NCI-H524 treated with DMSO at 0.1 percent for 48 hours (cell line): Measurements from ENCODE around the gene MAP3K10.
"Not testable (repeated sequence)": the region's sequence is repeated elsewhere in the genome, so short reads cannot be mapped to it uniquely, and the experiment has no call there.

ENCODE experiments used
- DNase-seq: peaks from one replicate; lab custom pipeline; 2025; lab: John Stamatoyannopoulos, UW

MAP3K10 gene

GRCh38 chr19:40190891-40191835, at the start of gene MAP3K10:
TSS of gene MAP3K10 (plus strand) at chr19:40191426. CDS start at chr19:40192032, 606 bp downstream.
- DNase-seq, result peak; percentile 3

- DNase-seq, result no peak
These were observed 49.7 kb upstream of the MAP3K10 start for GRCh38 chr19:40141551-40141950.

DNA sequence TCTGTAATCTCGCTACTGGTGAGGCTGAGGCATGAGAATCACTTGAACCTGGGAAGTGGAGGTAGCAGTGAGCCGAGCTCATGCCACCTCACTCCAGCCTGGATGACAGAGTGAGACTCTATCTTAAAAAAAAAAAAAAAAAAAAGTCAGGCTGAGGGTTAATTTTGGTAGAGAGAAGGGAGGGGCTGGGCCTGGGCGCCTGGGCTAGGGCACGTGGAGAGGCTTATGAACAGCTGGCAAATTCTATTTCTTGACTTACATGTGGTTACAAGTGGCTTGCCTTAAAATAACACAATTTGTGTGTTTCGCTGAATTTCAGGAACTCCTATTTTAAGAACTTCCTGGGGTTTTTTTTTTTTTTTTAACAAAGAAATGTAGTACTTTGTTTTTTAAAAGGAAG, 47.6 kb upstream of the MAP3K10 start:
- peak; percentile 27 for DNase-seq

DNA sequence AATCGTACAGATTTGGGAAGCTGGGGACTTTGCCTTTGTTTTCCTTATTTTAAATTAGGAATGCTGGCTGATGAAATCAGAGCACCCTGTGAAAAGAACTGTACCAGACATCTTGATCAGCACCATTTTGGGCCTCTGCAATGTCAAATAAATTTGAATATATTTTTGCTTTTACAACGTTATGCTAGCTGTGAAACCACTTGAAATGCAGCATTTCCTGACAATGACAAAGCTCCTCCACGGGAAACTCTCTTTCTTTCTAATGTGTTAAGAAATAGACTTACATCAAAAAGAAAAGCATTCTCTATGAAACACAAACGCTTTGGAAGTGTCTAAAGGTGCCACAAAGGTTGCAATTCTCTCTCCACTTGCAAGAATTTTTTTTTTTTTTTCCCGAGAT, 47.1 kb upstream of the MAP3K10 start:
- no peak for DNase-seq

DNA sequence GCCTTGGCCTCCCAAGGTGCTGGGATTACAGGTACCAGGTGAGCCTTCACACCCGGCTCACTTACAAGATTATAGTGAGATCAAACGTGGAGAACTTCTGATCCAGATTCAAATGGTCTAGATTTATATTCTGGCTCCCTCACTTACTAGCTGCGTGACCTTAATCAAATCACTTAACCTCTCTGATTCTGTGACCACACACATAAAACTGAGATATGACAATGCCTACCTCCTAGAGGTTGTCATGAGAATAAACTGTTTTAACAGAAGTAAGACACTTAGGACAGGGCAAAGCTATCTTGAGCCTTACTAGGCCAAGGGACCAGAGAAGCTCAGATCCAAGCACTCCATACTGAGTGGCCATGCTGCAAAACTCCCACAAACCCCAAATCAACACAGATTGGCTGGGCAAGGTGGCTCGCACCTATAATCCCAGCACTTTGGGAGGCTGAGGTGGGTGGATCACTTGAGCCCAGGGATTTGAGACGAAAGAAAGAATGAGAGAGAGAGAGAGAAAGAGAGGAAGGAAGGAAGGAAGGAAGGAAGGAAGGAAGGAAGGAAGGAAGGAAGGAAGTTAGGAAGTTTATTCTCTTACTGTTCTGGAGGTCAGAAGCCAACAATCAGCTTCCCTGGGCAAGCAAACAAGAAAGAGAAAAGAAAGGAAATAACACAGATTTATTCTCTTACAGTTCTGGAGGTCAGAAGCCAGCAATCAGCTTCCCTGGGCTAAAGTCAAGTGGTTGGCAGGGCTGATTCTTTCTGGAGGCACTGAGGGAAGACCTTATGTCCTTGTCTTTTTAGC, 46.1 kb upstream of the MAP3K10 start:
- no peak for DNase-seq

DNA sequence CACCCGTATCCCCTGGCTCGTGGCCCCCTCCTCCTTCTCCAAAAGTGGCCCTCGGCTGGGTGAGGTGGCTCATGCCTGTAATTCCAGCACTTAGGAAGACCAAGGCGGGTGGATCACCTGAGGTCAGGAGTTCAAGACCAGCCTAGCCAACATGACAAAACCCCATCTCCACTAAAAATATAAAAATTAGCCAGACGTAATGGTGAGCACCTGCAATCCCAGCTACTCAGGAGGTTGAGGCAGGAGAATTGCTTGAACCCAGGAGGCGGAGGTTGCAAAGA, 45.5 kb upstream of the MAP3K10 start:
- DNase-seq, result not testable (repeated sequence)

GRCh38 chr19:40147338-40147692, 43.9 kb upstream of the MAP3K10 start:
- DNase-seq, result no peak

DNA sequence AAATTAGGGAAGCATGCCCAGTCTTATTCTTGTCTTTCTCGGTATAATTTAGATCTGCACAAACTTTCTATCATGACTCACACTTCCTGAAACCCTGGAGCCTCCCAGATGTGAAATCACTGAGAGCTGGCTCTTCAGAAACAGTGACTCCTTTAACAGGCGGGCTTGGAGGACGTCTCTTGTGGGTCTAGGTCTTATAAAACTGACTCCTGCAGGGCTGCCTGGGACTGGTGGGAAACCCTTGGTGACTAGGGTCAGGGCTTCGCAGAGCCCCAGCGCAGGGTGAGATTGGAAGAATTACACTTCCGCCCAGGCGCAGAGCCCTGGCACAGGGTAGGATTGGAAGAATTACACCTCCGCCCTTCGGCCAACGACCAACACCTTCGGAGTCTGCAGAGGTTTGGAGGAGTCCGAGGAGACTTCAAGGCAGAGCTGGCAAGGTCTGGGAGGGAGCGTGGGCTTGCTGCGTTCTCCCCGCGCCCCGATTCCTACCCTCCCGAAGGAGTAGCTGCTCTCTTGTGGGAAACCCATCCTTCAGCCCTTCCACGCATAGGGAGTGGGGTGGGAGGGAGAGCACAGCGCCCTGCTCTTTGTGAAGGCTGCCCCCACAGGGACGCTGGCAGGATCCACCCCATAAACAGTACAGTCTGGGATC, 43.4 kb upstream of the MAP3K10 start:
- no peak for DNase-seq

DNA sequence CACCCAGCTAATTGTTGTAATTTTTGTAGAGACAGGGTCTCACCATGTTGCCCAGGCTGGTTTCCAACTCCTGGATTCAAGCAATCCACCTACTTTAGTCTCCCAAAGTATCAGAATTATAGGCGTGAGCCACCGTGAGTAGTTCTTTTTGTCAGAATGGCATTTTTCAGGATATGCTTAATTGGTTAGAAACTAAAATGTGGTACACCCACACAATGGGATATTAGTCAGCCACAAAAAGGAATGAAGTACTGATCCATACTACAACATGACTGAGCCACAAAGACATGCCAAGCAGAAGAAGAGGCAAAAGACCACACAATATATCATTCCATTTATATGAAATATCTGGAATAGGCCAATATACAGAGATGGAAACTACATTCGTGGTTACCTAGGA, 41.7 kb upstream of the MAP3K10 start:
- no peak for DNase-seq

- no peak for DNase-seq
These were observed 41.1 kb upstream of the MAP3K10 start for GRCh38 chr19:40150170-40150569.

GRCh38 chr19:40154121-40154680, 37.0 kb upstream of the MAP3K10 start:
- DNase-seq, result no peak

DNA sequence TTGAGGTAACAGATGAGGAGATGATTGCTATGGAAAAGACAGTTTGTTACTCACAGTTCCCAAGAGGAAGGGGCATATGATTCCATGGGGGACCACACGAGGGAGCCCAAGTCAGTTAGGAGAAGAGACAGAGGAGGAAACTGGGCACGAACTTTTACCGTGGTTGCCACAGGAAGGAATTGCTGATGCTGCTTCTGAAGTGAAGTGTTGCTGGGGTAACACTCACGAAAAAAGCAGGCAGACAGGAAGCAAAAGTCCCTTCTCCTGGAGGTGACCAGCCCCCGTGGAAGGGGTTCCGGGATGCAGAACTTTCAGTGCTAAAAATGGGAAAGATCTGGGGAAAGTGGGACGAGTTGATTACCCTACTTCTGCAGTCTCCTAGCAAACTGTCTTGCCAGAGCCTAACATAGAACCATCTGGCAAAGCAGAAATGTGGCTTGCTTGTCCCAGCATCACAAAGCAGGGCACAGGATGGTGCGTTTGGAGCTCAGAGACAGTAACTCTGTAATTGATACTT, 35.4 kb upstream of the MAP3K10 start:
- no peak for DNase-seq

DNA sequence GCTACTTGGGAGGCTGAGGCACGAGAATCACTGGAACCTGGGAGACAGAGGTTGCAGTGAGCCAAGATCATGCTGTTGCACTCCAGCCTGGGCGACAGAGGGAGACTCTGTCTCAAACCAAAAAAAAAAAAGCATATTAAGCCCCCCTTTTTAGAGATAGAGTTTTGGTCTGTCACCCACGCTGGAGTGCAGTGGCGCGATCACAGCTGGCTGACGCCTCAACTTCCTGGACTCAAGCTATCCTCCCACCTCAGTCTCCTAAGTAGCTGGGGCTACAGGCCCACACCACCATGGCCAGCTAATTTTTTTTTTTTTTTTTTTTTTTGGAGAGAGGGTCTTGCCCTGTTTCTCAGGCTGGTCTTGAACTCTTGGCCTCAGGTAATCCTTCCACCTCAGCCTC, 34.2 kb upstream of the MAP3K10 start:
- no peak for DNase-seq

DNA sequence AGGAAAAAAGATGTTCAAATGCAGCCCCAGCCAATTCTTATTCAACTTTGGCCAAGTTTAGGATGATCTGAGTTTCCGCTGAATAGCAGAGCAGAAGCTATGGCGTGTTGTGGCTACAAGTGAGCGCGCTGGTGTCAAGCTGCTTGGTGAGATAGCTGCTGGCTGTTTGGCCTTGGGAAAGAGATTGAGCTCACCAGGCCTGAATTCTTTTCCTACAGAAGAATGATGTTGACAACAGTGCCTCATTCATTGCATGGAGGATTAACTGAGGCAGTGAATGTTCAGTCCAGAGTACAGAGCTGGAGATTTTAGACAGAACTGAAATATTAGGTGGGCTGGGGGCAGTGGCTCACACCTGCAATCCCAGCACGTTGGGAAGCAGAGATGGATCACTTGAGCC, 31.5 kb upstream of the MAP3K10 start:
- DNase-seq, result no peak

DNA sequence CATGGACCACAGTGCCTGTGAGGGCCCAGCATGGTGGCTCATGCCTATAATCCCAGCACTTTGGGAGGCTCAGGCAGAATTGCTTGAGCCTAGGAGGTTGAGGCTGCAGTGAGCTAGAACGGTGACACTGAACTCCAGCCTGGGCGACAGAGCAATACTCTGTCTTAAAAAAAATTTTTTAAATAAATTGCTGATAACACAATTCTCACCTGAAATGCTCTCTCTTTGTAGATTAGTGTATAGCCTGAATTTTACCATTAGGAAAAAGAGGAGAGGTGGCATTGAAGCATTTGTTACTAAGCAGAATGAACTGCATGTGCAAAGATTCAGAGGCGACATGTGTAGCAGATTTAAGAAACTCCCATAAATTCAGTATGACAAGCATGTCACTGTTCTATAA, 29.1 kb upstream of the MAP3K10 start:
- no peak for DNase-seq

- no peak for DNase-seq
These were observed 27.6 kb upstream of the MAP3K10 start for GRCh38 chr19:40163541-40164129.

DNA sequence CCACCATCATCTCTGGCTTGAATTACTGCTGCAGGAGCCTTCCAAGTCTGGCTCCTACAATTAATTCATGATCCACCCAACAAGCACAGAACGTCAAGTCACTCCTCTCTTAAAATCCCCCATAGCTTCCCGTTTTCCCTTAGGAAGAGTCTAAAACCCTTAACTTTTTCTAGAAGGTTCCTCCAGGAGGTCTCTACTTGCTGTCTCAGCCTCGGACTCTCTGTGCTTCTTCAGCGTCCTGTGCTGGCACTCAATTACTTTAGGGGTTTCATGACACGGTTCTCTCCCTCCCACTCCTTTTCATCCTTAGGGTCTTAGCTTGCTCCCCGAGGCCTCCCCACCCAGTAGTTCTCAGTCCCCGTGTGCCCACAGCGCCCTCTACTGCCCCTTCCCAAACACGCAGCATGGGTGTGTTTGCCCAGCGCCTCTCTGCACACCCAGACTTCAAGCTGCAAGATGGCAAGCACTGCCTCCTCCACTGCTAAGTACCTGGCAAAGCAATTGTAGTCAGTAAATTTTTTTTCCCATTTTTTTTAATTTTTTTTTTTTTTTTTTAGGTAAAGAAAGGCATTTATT, 25.8 kb upstream of the MAP3K10 start:
- DNase-seq, result no peak

DNA sequence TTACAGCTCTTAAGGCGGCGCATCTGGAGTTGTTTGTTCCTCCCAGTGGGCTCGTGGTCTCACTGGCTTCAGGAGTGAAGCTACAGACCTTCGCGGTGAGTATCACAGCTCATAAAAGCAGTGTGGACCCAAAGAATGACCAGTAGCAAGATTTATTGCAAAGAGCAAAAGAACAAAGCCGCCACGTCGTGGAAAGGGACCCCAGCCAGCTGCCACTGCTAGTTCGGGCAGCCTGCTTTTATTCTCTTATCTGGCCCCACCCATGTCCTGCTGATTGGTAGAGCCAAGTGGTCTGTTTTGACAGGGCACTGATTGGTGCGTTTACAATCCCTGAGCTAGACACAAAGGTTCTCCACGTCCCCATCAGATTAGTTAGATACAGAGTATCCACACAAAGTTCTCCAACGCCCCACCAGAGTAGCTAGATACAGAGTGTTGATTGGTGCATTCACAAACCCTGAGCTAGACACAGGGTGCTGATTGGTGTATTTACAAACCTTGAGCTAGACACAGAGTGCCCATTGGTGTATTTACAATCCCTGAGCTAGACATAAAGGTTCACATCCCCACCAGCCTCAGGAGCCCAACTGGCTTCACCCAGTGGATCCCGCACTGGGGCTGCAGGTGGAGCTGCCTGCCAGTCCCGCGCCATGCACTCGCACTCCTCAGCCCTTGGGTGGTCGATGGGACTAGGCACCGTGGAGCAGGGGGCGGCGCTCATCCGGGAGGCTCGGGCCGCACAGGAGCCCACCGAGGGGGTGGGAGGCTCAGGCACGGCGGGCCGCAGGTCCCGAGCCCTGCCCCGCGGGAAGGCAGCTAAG, 21.5 kb upstream of the MAP3K10 start:
- DNase-seq, result not testable (repeated sequence)

DNA sequence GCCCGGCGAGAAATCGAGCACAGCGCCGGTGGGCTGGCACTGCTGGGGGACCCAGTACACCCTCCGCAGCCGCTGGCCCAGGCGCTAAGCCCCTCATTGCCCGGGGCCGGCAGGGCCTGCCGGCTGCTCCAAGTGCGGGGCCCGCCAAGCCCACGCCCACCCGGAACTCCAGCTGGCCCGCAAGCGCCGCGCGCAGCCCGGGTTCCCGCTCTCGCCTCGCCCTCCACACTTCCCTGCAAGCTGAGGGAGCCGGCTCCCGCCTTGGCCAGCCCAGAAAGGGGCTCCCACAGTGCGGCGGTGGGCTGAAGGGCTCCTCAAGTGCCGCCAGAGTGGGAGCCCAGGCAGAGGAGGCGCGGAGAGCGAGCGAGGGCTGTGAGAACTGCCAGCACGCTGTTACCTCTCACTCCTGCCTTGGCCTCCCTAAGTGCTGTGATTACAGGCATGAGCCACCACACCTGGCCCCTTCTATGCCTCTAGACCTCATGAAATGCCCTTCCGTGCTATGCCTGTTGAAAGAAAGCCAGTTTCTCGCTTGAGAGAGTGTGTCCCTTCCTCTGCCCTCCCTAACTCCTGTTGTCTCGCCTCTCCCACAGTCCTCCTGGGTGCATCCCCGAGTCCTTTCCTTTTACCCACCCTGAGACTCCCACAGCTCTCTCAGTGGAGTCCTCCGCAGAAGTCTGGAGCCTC, 20.8 kb upstream of the MAP3K10 start:
- DNase-seq, result not testable (repeated sequence)

GRCh38 chr19:40171293-40171692, 19.9 kb upstream of the MAP3K10 start:
- DNase-seq, result not testable (repeated sequence)
